CD4-positive, alpha-beta T cell treated with Interleukin-12 subunit alpha and Interleukin-12 subunit beta, for 1 hour (primary cell): Measurements from ENCODE around the gene KERA.
"Not testable (repeated sequence)": the region's sequence is repeated elsewhere in the genome, so short reads cannot be mapped to it uniquely, and the experiment has no call there.

Experiments used
- DNase-seq: peaks from one replicate; pipeline ENCODE4 v3.0.0-alpha.2; 2020

Gene KERA

DNA sequence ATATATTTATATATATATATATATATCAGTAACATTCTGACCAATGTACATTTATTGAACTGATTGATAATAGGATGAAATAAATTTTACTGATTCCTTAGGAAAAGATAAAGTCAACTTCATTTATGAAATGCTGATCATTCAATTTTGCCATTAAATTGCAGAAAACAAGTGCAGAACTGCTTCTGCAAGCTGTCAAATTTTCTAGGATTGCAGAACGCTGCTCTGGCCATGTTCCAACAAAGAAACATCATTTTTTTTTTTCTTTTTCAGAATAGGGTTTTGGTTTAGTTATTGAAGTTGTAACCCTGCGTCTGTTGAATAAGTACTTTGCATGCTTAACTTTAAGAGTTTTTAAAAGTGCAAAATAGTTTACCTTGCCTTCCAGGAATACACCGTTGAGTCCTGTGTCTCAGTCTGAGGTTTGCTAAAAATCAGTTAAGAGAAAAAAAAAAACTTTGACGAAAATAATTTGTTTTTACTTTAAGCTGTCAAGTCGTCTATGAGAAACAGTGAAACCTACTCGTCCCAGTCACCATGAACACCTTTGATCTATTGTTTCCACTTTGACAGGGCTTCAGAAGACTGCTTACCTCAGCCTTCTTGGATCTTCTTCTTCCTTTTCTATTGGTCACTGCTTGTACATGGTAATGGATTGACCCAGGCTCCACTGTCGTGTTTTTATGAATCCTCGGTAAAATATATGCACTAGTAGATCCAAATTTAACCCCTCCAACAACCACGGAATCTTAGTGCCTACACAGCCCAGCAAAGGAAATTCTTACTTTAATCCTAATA, at the start of gene KERA:
Gene KERA (minus strand): TSS at position 657 of the 798 bp plus-strand sequence. CDS start 1,743 bp downstream, outside the sequence.
- no peak for DNase-seq

- DNase-seq: no peak
These were observed 48.5 kb upstream of the KERA start for GRCh38 chr12:91106283-91106682.

- DNase-seq: no peak
These were observed 48.0 kb upstream of the KERA start for GRCh38 chr12:91105807-91106206.

DNA sequence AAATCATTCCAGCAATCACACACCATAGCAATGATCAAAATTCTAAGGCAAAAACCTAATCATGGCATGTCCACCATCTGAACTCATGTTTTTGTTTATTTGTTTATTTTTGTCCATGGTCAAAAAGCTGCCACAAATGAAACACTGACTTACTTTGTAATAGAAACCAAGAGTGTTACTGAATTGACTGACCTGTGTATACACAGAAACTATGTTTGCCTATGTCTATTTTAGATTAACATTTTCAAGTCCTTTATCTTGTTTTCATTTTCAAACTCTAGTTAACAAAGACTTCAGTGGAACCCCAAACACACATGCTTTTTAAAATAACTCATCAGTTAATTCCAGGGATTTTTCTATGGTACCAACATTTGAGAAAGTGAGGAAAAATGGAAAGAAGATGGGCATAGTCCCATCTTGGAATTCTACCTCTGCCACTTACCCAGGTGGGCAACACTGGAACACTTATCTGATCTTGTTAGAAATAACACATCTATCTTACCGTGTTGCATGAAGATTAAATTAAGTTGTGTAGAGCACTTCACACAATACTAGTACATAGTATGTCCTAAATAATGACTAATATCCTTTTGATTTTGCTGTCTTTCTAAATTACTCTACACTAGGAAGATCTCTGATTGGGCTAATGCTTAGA, 47.1 kb upstream of the KERA start:
- no peak for DNase-seq

DNA sequence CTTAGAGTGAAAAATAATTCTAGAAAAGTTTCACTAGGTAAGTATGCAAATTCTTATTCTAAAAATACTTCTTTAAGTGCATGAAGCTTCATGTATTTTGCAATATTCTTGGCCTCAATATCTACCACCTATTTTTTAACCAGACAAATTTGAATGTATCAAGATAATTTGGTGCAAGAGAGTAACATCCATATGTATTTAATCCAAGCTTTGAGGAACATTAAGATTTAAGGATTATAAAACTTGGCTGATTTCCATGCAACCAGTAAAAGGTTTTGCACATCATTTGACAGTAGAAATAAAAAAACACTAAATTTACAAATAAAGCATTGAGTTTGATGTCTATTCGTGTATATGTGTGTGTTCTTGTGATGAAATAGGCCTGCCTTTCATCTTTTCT, 45.8 kb upstream of the KERA start:
- no peak for DNase-seq

GRCh38 chr12:91103101-91103500, 45.3 kb upstream of the KERA start:
- DNase-seq: no peak

DNA sequence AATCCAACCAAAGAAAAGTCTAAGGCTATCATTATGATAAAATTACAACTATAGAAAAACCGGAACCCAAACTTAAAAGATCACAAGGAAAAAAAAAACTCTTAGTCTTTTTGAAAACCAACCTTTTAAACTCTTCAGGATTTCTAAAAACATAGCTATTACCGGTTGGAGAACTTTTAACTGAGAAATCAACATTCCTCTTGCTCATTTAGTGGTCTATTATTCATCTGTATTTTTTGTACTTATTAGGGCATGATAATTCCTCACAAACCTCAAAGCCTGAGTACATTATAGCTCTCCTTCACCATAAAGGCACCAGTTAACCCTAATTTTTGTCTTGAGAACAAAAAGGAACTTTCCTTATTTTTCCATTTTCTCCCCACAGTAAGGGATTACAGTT, 43.1 kb upstream of the KERA start:
- no peak for DNase-seq

- DNase-seq: no peak
These were observed 42.0 kb upstream of the KERA start for GRCh38 chr12:91099836-91100235.

- DNase-seq: no peak
These were observed 41.5 kb upstream of the KERA start for GRCh38 chr12:91099341-91099740.

DNA sequence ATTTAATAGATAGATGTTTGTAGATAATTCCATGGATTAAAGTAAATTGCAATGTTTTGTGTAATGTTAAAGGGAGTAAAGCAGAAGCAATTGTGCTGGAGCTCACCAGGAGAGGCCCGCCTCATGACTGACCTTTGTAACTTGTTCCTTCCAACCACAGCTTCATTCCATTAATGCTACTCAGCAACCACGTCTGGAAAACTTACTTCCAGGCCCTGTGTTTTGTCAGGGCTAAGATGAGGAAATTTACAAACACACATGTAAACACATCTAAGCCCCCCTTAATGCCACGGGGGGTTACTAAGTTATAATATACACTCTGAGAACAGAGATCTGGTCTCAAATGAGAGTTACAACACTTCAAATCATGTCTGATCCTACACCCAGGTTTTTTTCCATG, 41.1 kb upstream of the KERA start:
- no peak for DNase-seq

- DNase-seq: no peak
These were observed 40.6 kb upstream of the KERA start for GRCh38 chr12:91098461-91098860.

GRCh38 chr12:91094957-91095356, 37.1 kb upstream of the KERA start:
- no peak for DNase-seq

DNA sequence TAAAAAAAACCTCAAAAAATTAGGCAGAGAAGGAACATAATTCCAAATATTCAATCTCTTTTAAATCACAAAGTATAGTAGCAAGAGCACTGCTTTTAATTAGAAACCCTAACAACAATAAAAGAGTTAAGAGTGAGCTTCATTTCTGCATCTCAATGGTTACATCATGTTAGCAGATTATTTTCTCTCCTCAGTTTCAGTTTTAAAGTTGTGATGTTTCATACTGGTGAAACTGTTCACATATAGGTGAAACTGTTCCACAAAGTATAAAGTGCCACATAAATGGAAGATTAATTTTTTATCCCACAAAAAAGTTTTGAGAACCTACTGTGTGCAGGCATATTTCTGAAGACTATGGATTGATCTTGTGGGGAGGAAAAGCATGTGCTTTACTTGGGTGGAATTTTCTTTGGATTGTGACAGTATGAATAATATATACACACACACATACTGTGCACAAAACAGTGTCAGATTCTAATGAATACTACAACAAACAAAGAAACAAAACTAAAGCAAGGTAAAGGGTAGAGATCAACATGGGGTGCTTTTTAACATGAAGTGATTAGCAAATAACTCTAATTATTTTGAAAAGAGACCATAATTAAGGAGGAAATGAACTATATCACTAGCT, 36.3 kb upstream of the KERA start:
- DNase-seq: no peak

- DNase-seq: no peak
These were observed 35.5 kb upstream of the KERA start for GRCh38 chr12:91093341-91093740.

DNA sequence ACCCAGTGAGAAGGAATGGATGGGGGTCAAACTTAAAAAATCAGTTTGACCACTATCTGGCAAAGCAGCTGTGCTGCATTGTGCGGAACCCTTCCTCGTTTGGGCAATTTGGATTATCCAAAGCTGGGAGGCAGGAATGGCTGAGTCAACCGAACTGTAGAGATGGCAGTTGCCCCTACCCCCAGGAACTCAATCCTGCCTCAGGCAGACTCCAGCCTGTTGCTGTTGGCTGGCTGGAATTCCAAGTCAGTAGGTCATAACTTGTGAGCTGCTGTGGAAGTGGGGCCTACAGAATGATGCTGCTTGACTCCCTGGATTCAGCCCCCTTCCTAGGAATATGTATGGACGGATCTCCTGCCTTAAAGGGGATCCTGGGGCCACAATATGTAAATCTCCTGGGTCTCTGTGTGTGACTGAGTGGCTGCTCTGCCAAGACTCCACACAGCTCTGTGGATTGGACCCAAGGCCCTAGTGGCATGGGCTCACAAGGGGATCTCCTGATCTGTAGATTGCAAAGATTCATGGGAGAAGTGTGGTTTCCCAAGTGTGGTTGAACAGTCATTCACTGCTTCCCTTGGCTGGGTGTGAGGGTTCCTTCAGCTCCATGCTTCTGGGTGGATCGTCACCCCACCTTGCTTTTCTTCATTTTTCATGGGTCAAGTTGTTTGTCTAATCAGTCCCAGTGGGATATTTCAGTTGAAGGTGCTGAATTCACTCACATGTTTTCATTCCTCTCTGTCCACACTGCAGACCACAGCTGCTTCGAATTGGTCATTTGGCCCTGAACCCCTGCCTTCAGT, 34.3 kb upstream of the KERA start:
- no peak for DNase-seq

DNA sequence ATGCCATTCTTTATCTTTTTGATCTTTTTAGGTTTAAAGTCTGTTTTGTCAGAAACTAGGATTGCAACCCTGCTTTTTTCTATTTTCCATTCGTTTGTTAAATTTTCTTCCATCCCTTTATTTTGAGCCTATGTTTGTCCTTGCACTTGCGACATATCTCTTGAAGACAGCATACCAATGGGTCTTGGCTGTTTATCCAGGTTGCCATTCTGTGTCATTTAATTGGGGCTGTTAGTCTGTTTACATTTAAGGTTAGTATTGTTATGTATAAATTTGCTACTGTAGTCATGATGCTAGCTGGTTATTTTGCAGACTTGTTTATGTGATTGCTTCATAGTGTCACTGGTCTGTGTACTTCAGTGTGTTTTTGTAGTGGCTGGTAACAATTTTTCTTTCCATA, 32.1 kb upstream of the KERA start:
- DNase-seq: not testable (repeated sequence)

DNA sequence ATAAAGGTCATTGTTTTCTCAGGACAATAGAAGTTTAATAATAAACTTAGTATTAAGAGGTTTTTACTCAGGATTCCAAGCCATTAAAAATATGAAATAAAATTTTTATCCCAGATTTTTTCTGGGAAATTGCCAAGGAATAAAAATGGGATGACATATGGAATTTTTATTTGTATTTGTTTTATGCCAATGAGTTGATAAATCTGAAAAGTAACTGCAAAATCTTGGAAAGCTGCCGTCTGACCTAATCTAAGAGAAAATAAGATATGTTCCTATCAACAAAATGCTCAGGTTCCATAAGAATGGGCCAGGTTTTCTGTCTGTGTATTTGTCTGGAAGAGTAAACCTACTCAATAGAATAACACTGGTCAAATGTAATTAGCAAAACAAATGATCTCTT, 22.2 kb upstream of the KERA start:
- no peak for DNase-seq

DNA sequence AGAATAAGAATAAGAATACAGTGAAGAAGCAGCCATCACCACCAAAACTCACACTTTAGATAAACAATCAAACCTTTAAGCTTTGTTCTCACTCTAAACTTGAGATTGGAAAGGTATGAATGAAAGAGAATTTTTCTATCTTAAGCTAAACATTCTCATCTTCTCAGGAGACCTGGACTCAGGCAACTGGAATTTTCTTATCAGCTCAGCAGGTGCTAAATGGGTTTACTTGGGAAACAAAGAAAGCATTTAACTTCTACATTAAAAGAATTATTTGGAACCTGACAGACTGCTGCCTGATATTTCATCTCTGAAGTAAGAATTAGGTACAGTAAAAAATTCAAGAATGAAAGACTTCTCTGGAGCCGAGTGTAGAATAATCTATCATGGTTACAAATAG, 20.7 kb upstream of the KERA start:
- no peak for DNase-seq

- DNase-seq: no peak
These were observed 19.6 kb upstream of the KERA start for GRCh38 chr12:91077228-91077954.

- DNase-seq: no peak
These were observed 17.0 kb upstream of the KERA start for GRCh38 chr12:91074851-91075250.

GRCh38 chr12:91074154-91074709, 16.4 kb upstream of the KERA start:
- no peak for DNase-seq

DNA sequence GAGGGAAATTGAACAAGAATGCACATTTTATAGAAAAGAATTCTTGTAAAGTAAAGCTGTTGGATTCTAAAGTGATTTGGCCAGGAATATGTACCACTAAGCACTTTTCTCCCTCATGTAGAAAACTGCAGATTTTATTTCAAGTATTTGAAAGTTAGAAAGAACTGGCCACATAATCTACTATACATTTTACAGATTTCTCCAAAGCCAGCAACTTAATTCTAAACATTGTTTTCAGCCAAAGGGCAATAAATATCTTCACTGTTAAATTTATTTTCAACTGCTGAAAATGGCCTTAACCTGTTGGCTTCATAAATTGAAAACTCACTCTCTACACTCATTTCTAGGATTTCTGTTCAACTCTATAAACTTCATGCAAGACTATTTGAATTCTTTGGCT, 15.6 kb upstream of the KERA start:
- no peak for DNase-seq
